IMR-90 (cell line): Measurements from ENCODE around the gene CCM2. TPM values are rescaled to one million over a fixed set of nuclear protein-coding genes. Genes with fewer than 3 reads are reported as not detected.

ENCODE experiments used
- ATAC-seq: fragments of 200-7000 bp; cut with Tn5 transposase; 2 replicates; pipeline ENCODE4 v1.9.1; 2020; ENCODE audit warnings: low read depth, mild to moderate bottlenecking, moderate library complexity
- BruUV-seq: library from RNA; stranded (reverse); fragments of 400-500 nt; replicated peaks from 2 replicates; lab custom pipeline; 2021; lab: Mats Ljungman, UMichigan
- CTCF ChIA-PET: fragments of 300-600 bp; formaldehyde crosslinking; extraction: SDS; loops from one replicate; lab custom pipeline; 2021; ENCODE audit warnings: antibody characterized with exemption; lab: Yijun Ruan, JAX
- POLR2A ChIA-PET: fragments of 300-600 bp; sonication (Branson Sonifier 250); formaldehyde crosslinking; loops from one replicate; lab custom pipeline; 2022; ENCODE audit warnings: antibody characterized with exemption; ENCODE audit not compliant: unreplicated experiment; lab: Charles Lee
- DNase-seq: peaks from one replicate; pipeline ENCODE4 v3.0.0; 2013
- H2AFZ ChIP-seq: replicated peaks from 2 replicates; pipeline ENCODE3; 2013; ENCODE audit warnings: low read length, mild to moderate bottlenecking; ENCODE audit not compliant: poor library complexity
- H2AK5ac ChIP-seq: 2 replicates; pipeline ENCODE4 v1.6.1; 2013; ENCODE audit warnings: low read depth, low read length, inconsistent platforms
- H2AK9ac ChIP-seq: replicated peaks from 2 replicates; pipeline ENCODE3; 2013; ENCODE audit warnings: mild to moderate bottlenecking, low read depth, low read length, moderate library complexity; ENCODE audit not compliant: poor library complexity
- H2BK120ac ChIP-seq: 2 replicates; pipeline ENCODE4 v1.6.1; 2013; ENCODE audit warnings: low read depth, low read length, inconsistent platforms
- H2BK15ac ChIP-seq: 3 replicates; pipeline ENCODE4 v1.6.1; 2013; ENCODE audit warnings: low read depth, low read length, inconsistent platforms
- H2BK20ac ChIP-seq: 2 replicates; pipeline ENCODE4 v1.6.1; 2013; ENCODE audit warnings: low read depth, mild to moderate bottlenecking, inconsistent platforms, low read length, moderate library complexity
- H2BK5ac ChIP-seq: 2 replicates; pipeline ENCODE4 v1.6.1; 2013; ENCODE audit warnings: mild to moderate bottlenecking, low read depth, low read length, inconsistent platforms; ENCODE audit not compliant: poor library complexity, severe bottlenecking
- H3K14ac ChIP-seq: replicated peaks from 2 replicates; pipeline ENCODE4 v1.6.1; 2013; ENCODE audit warnings: low read depth, low read length, inconsistent platforms
- H3K18ac ChIP-seq: 2 replicates; pipeline ENCODE4 v1.6.1; 2013; ENCODE audit warnings: low read depth, low read length, control low read depth
- H3K23ac ChIP-seq: 2 replicates; pipeline ENCODE4 v1.6.1; 2013; ENCODE audit warnings: low read depth, low read length, inconsistent platforms
- H3K27ac ChIP-seq: 2 replicates; pipeline ENCODE4 v1.5.1; 2013; ENCODE audit warnings: mild to moderate bottlenecking, control low read depth, low read length; ENCODE audit not compliant: insufficient read depth
- H3K27me3 ChIP-seq: 2 replicates; pipeline ENCODE4 v1.6.1; 2013; ENCODE audit warnings: low read length; ENCODE audit not compliant: control insufficient read depth, insufficient read depth
- H3K36me3 ChIP-seq: 2 replicates; pipeline ENCODE4 v1.6.1; 2013; ENCODE audit warnings: low read length, mixed read lengths; ENCODE audit not compliant: control insufficient read depth, insufficient read depth
- H3K4ac ChIP-seq: 2 replicates; pipeline ENCODE4 v1.6.1; 2013; ENCODE audit warnings: low read depth, low read length, inconsistent platforms
- H3K4me1 ChIP-seq: 2 replicates; pipeline ENCODE4 v1.6.1; 2013; ENCODE audit warnings: low read length, mixed read lengths; ENCODE audit not compliant: control insufficient read depth, insufficient read depth
- H3K4me2 ChIP-seq: 2 replicates; pipeline ENCODE4 v1.6.1; 2013; ENCODE audit warnings: low read depth, mild to moderate bottlenecking, control low read depth, low read length, moderate library complexity
- H3K4me3 ChIP-seq: 2 replicates; pipeline ENCODE4 v1.5.1; 2013; ENCODE audit warnings: low read depth, mild to moderate bottlenecking, control low read depth, low read length, moderate library complexity; ENCODE audit not compliant: insufficient read depth
- H3K56ac ChIP-seq: 2 replicates; pipeline ENCODE4 v1.6.1; 2013; ENCODE audit warnings: low read length, inconsistent platforms; ENCODE audit not compliant: insufficient read depth; ENCODE audit errors: extremely low read depth
- H3K79me1 ChIP-seq, 2 experiments: 2 replicates each; pipeline ENCODE4 v1.6.1; 2013; ENCODE audit warnings: low read length in 2 of 2, inconsistent platforms in 1 of 2, low read depth in 1 of 2
- H3K9ac ChIP-seq: 2 replicates; pipeline ENCODE4 v1.6.1; 2013; ENCODE audit warnings: low read depth, low read length, control low read depth
- H3K9me1 ChIP-seq: 2 replicates; pipeline ENCODE4 v1.6.1; 2013; ENCODE audit warnings: low read length, inconsistent platforms; ENCODE audit not compliant: insufficient read depth
- H3K9me3 ChIP-seq: 2 replicates; pipeline ENCODE4 v1.6.1; 2013; ENCODE audit warnings: low read length; ENCODE audit not compliant: control insufficient read depth, insufficient read depth
- H4K20me1 ChIP-seq: 2 replicates; pipeline ENCODE4 v1.6.1; 2013; ENCODE audit warnings: low read length, inconsistent platforms; ENCODE audit not compliant: insufficient read depth
- H4K5ac ChIP-seq: 2 replicates; pipeline ENCODE4 v1.6.1; 2013; ENCODE audit warnings: mild to moderate bottlenecking, low read depth, low read length, control low read depth
- H4K8ac ChIP-seq, 2 experiments: 2 replicates each; pipeline ENCODE4 v1.6.1; 2013; ENCODE audit warnings: low read depth in 2 of 2, low read length in 2 of 2, control low read depth in 1 of 2, inconsistent platforms in 1 of 2
- H4K91ac ChIP-seq: 2 replicates; pipeline ENCODE4 v1.6.1; 2013; ENCODE audit warnings: low read depth, low read length, inconsistent platforms; ENCODE audit not compliant: insufficient read depth
- CHD1 ChIP-seq: IDR thresholded peaks from 2 replicates; pipeline ENCODE4 v1.6.1; 2012; ENCODE audit warnings: low read depth, low read length, improper control_type of control experiment
- CTCF ChIP-seq: conservative IDR thresholded peaks from 2 replicates; pipeline ENCODE4 v1.5.1; 2012; ENCODE audit warnings: mild to moderate bottlenecking, low read depth, low read length, improper control_type of control experiment
- FOS ChIP-seq: fragments of 150-350 bp; IDR thresholded peaks from 2 replicates; pipeline ENCODE4 v1.6.1; 2016; ENCODE audit warnings: low read depth, low read length
- MAZ ChIP-seq: IDR thresholded peaks from 2 replicates; pipeline ENCODE4 v1.6.1; 2012; ENCODE audit warnings: low read depth, mild to moderate bottlenecking, low read length, improper control_type of control experiment, moderate library complexity, borderline replicate concordance
- MXI1 ChIP-seq: IDR thresholded peaks from 2 replicates; pipeline ENCODE4 v1.6.1; 2012; ENCODE audit warnings: low read depth, mild to moderate bottlenecking, low read length, moderate library complexity, borderline replicate concordance
- NFE2L2 ChIP-seq: fragments of 150-350 bp; IDR thresholded peaks from 2 replicates; pipeline ENCODE4 v1.6.1; 2016; ENCODE audit warnings: low read depth, mild to moderate bottlenecking, low read length
- RCOR1 ChIP-seq: IDR thresholded peaks from 2 replicates; pipeline ENCODE4 v1.6.1; 2012; ENCODE audit warnings: mild to moderate bottlenecking, low read length, improper control_type of control experiment; ENCODE audit not compliant: insufficient replicate concordance
- SMC3 ChIP-seq: fragments of 150-350 bp; IDR thresholded peaks from 2 replicates; pipeline ENCODE4 v1.6.1; 2016; ENCODE audit warnings: low read depth, mild to moderate bottlenecking, antibody characterized with exemption, low read length, moderate library complexity
- USF2 ChIP-seq: fragments of 150-350 bp; IDR thresholded peaks from 2 replicates; pipeline ENCODE4 v1.6.1; 2017; ENCODE audit warnings: mild to moderate bottlenecking, antibody characterized with exemption, low read length, low read depth
- WGBS, 2 experiments: methylation state at CpG; one replicate each; pipeline versions ENCODE4 v1.1.5 to v1.1.7; 2013; ENCODE audit warnings: missing lambda C conversion rate in 2 of 2; ENCODE audit not compliant: insufficient read length in 1 of 2; ENCODE audit errors: extremely low coverage in 2 of 2; 5-methylcytosine and 5-hydroxymethylcytosine counted together
- dilution Hi-C: fragments of 300-500 bp; cut with HindIII; formaldehyde crosslinking; loops from one replicate; pipeline ENCODE4 v1.14.3; 2018; ENCODE audit warnings: low sequenced_read_pairs; ENCODE audit not compliant: unreplicated experiment
- in situ Hi-C: fragments of 300-500 bp; cut with MboI; formaldehyde crosslinking; loops from 3 replicates; pipeline ENCODE4 v1.14.3; 2019; ENCODE audit warnings: low sequenced_read_pairs, inconsistent platforms, mixed read lengths
- intact Hi-C: fragments of 100-400 bp; cut with micrococcal nuclease; formaldehyde crosslinking; loops from 2 replicates; pipeline ENCODE4 v1.10.0; 2022
- polyA plus RNA-seq, 3 experiments: library from polyadenylated mRNA; depleted of rRNA; stranded (reverse); fragments of >200 nt; gene quantifications; 2 replicates each; pipeline ENCODE4 v1.2.3, GENCODE V29; 2012; ENCODE audit warnings: low replicate concordance in 1 of 3
- total RNA-seq: library from RNA; depleted of rRNA; stranded (reverse); fragments of >200 nt; gene quantifications from 2 replicates; pipeline ENCODE4 v1.2.3, GENCODE V29; 2012

CCM2 gene
- total and polyA plus RNA-seq, 2 of the 4 experiments (the other 2 are of a cell fraction): 65.2 to 78.5 TPM

- TF ChIP-seq NFE2L2: no peak
Observed at GRCh38 chr7:44978511-44979366, 21.3 kb upstream of the CCM2 start, which contains the start of gene MYO1G (continued).

- BruUV-seq: no TSS peak
- no peak for TF ChIP-seq SMC3
- no peak for TF ChIP-seq RCOR1
- TF ChIP-seq FOS: no peak
- TF ChIP-seq MAZ: no peak
- no peak for TF ChIP-seq CHD1
- no peak for TF ChIP-seq NFE2L2
- TF ChIP-seq USF2: no peak
- TF ChIP-seq CTCF: no peak
- TF ChIP-seq MXI1: no peak
Observed at GRCh38 chr7:44979481-44980392, 20.3 kb upstream of the CCM2 start.

More at GRCh38 chr7:44979481-44980392, 20.3 kb upstream of the CCM2 start:
- Histone ChIP-seq H4K8ac (peak overlapping the region in 1 of 2 experiments; percentile 66; a peak in 2 of 4 replicates), H3K27ac (peak overlapping the region; percentile 60; the same call in 1 of the 2 replicates), H3K4me1 (peaks cover 10% of the 10 kb centered on the region), H4K20me1 (peaks cover 17% of the 10 kb centered on the region), H2BK120ac (0 out of 2 replicates have a peak overlapping the region, but pooled peaks have one; percentile 53), H3K9ac (no peak overlapping the region), H3K4me3 (no peak overlapping the region), H2BK5ac (no peak overlapping the region), H3K4me2 (peak overlapping the region; percentile 38), H3K36me3 (peaks cover 24% of the 10 kb centered on the region), H3K56ac (no peak overlapping the region), H3K14ac (peak overlapping the region; percentile 71; the same call in 1 of the 2 replicates), H3K18ac (peak overlapping the region; percentile 8; the same call in 1 of the 2 replicates), H3K23ac (no peak overlapping the region), H2AK5ac (no peak overlapping the region), H2BK15ac (no peak overlapping the region), H3K9me3 (no peaks in the 10 kb centered on the region), H3K79me1 (peaks cover 9 to 22% of the 10 kb centered on the region in 2 experiments), H4K91ac (peak overlapping the region; percentile 38; the same call in 1 of the 2 replicates), H2BK20ac (0 out of 2 replicates have a peak overlapping the region, but pooled peaks have one; percentile 3), H3K4ac (0 out of 2 replicates have a peak overlapping the region, but pooled peaks have one; percentile 19), H2AK9ac (no peak overlapping the region), H3K9me1 (peaks cover 15% of the 10 kb centered on the region), H3K27me3 (no peaks in the 10 kb centered on the region), H4K5ac (no peak overlapping the region; the same call in 1 of the 2 replicates), H2AFZ (peak overlapping the region; percentile 48)
- 72% methylated on average over 2 of the region's 8 CpGs; no CpG with 5 or more reads in 1 of the 2 experiments for WGBS, 2 experiments
- dilution Hi-C loops (no loop called here), intact Hi-C loops (no loop called here), in situ Hi-C loops (no loop called here)
- DNase-seq (no peak), ATAC-seq (peak; percentile 10; the same call in 1 of the 2 replicates)
- CTCF ChIA-PET: no interaction called here
- POLR2A ChIA-PET: no interaction called here
